PFSK-1 (cell line): ENCODE data around the gene PCNT.

Experiments used
- FOXP2 ChIP-seq: optimal IDR thresholded peaks from 2 replicates; pipeline ENCODE3; 2011; ENCODE audit warnings: borderline replicate concordance, control low read depth, inconsistent platforms; ENCODE audit not compliant: insufficient read depth; ENCODE audit errors: extremely low read length, extremely low read depth
- POLR2AphosphoS5 ChIP-seq: IDR thresholded peaks from 2 replicates; pipeline ENCODE4 v1.6.1; 2012; ENCODE audit warnings: low read depth, mild to moderate bottlenecking, control low read depth, low read length, moderate library complexity
- SIN3A ChIP-seq: IDR thresholded peaks from 2 replicates; pipeline ENCODE4 v1.6.1; 2012; ENCODE audit warnings: mild to moderate bottlenecking, low read length, moderate library complexity, borderline replicate concordance; ENCODE audit not compliant: insufficient read depth
- TAF1 ChIP-seq: IDR thresholded peaks from 2 replicates; pipeline ENCODE4 v1.6.1; 2012; ENCODE audit warnings: low read length, control low read depth, borderline replicate concordance; ENCODE audit not compliant: insufficient read depth
- TF ChIP-seq, protein P1 (sequence below), 2 experiments: IDR thresholded peaks; 2 replicates each; pipeline versions ENCODE4 v1.6.1 to v1.8.0; 2011 to 2012; ENCODE audit warnings: low read depth in 2 of 2, low read length in 2 of 2, control low read depth in 1 of 2, inconsistent platforms in 1 of 2, mild to moderate bottlenecking in 1 of 2, moderate library complexity in 1 of 2; ENCODE audit not compliant: insufficient read depth in 1 of 2

Gene PCNT

DNA sequence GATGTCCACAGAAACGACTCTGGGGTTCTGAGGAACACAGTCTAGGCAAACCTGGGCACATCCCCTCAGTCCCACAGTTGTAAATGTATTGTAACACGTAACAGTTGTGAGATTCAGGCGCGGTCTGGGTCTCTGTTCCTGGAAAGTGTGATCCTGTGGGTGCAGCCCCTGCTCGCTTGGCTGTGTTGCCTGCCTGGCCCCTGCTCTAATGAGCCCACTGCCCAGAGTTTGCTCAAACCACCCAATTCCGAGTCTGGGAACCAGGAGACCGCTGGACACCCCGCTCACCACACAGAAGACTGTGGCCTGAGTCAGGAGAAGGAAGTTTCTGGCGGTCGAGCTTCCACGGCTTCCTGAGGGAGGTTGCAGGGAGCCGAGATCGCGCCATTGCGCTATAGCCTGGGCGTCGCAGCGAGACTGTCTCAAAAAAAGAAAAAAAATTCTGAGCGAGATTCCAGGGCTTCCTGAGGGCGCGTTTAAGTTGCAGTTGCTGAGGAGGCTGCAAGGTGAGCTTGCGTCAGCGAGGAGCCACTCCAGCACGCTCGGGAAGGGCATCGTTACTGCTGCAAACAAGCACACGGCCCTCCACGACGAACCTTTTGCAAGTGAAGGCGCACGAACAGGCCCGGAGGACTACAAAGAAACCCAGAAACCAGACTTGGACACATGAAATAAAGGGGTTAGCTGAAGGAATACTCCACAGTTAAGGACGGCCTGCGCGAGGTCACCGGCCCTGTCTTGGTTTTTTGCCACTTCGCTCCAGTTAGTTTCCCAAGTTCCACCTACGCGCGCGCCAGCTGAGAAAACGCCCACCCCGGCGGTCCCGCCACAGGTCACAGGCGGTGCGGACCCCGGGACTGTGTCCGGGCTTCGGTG, 1.4 kb upstream of the PCNT start:
- TF ChIP-seq, protein P1, sequence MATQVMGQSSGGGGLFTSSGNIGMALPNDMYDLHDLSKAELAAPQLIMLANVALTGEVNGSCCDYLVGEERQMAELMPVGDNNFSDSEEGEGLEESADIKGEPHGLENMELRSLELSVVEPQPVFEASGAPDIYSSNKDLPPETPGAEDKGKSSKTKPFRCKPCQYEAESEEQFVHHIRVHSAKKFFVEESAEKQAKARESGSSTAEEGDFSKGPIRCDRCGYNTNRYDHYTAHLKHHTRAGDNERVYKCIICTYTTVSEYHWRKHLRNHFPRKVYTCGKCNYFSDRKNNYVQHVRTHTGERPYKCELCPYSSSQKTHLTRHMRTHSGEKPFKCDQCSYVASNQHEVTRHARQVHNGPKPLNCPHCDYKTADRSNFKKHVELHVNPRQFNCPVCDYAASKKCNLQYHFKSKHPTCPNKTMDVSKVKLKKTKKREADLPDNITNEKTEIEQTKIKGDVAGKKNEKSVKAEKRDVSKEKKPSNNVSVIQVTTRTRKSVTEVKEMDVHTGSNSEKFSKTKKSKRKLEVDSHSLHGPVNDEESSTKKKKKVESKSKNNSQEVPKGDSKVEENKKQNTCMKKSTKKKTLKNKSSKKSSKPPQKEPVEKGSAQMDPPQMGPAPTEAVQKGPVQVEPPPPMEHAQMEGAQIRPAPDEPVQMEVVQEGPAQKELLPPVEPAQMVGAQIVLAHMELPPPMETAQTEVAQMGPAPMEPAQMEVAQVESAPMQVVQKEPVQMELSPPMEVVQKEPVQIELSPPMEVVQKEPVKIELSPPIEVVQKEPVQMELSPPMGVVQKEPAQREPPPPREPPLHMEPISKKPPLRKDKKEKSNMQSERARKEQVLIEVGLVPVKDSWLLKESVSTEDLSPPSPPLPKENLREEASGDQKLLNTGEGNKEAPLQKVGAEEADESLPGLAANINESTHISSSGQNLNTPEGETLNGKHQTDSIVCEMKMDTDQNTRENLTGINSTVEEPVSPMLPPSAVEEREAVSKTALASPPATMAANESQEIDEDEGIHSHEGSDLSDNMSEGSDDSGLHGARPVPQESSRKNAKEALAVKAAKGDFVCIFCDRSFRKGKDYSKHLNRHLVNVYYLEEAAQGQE (IDR thresholded peaks at IDR 0.05; ENCODE audit: insufficient read depth in 1 of 2, low read depth in 2 of 2, low read length in 2 of 2) = no peak
- no peak for TF ChIP-seq TAF1
- peak; percentile 42; the same call in 1 of the 2 replicates for TF ChIP-seq POLR2AphosphoS5
- TF ChIP-seq SIN3A = peak; percentile 20; the same call in 1 of the 2 replicates
- no peak for TF ChIP-seq FOXP2

DNA sequence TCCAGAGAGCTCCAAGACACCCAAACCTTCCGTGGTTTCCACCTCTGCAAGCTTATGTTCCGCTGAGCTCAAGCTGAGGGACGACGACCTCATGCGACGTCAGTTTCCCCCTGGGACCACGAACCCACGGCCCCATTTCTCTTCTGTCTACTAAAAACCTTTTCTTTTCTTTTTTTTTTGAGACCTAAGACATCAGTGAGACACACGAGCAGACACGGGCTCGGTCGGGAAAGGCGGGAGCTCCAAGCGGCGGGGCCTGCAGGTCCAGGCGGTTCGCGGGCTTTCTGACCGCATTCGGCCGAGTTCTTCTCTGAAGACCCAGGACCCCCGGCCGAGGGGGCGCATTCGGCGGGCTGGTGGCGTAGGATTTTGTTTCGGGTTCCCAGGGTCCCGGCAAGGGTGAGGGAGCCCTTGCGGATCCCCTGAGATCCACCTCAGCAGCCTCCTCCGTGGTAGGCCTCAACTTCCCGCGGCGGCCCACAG, 688 bp upstream of the PCNT start:
- no peak for TF ChIP-seq POLR2AphosphoS5
- TF ChIP-seq, protein P1 (IDR thresholded peaks at IDR 0.05; ENCODE audit: insufficient read depth in 1 of 2, low read depth in 2 of 2, low read length in 2 of 2) = no peak
- TF ChIP-seq FOXP2 = no peak
- TF ChIP-seq SIN3A = no peak
- no peak for TF ChIP-seq TAF1

DNA sequence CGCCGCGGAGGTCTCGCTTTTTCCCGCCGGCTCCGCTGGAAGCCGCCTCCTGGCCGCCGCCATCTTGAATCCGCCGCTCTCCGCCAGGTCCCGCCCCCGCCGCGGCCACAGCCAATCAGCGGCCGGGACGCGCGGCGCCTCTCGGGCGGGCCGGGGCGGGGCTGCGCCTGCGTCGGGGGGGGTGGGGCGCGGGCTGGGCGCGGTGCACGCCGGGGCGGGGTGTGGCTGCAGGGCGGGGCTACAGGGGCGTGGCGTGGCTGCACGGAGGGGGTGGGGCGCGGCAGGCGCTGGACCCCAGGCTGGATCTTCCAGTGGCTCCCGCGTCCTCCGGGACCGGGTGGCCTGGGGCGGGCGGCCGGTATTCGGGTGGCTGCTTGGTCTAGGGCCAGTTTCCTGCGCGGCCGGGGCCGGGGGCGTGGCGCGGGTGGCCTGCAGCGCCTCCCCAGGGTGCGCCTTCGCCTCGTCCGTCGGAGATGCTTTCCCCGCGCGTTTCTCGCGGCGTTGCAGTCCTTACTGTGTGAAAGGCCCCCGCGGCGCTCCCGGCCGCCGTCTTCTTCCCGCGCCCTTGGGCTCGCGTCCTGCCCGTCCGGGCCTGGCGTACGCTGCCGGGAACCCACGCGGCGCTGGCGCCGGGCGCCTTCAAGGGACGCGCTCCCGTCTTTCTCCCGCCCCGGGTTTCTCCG, 575 bp downstream of the PCNT start:
- no peak for TF ChIP-seq SIN3A
- TF ChIP-seq, protein P1 (IDR thresholded peaks at IDR 0.05; ENCODE audit: insufficient read depth in 1 of 2, low read depth in 2 of 2, low read length in 2 of 2) = peak in 1 of 2 experiments; percentile 17; a peak in 1 of 4 replicates
- TF ChIP-seq TAF1 = peak; percentile 95

DNA sequence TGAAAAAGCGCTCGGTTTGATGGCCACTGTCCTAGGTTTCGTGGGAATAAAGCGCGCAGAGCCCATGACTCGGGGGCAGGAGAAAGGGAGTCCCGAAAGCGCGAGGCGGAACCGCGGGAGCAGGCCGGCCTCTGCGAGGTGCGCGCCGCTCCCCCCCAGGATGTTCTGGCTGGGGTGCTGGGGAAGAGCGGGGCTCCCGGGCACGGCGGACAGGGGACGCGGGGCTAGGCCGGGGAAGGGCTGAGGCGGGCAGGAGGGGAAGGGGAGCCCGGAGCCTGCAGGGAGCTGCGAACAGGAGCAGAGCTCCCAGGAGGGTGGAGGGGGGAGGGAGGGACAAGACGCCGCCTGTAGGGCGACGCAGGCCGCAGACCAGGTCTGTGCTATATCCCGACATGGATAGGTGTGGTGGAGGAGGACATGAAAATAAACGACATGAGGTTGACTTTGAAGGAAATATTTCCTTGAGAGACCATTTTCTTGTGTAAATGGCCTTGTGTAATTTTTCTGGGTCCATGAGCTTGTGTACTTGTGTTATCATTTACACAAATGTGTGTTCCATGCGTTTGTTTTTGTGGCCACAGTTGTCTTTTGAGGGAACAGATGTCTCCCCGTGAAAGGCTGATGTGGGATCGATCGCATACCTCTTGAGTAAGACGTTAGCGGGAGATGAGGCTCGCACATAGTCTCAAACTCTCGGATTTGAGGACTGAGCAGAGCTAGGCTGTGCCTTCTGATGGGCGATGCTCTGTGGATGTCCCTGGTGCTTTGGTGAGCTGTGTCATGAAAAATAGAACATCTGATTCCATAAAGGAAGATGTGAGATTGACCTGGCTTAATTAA, 1.3 kb downstream of the PCNT start:
- TF ChIP-seq POLR2AphosphoS5 (no peak), FOXP2 (no peak), SIN3A (no peak; the same call in 1 of the 2 replicates), TAF1 (no peak)
- TF ChIP-seq, protein P1 (IDR thresholded peaks at IDR 0.05; ENCODE audit: insufficient read depth in 1 of 2, low read depth in 2 of 2, low read length in 2 of 2) = no peak
